ENCODE measurements around the gene ENGASE. TPM values are rescaled to one million over a fixed set of nuclear protein-coding genes. Genes with fewer than 3 reads are reported as not detected.
A peak's percentile ranks its signal among the peaks of the same experiment; 100 is the strongest.

ENGASE gene
- total RNA-seq, 1 donor from 2014 or later, result 16.8 TPM

DNA sequence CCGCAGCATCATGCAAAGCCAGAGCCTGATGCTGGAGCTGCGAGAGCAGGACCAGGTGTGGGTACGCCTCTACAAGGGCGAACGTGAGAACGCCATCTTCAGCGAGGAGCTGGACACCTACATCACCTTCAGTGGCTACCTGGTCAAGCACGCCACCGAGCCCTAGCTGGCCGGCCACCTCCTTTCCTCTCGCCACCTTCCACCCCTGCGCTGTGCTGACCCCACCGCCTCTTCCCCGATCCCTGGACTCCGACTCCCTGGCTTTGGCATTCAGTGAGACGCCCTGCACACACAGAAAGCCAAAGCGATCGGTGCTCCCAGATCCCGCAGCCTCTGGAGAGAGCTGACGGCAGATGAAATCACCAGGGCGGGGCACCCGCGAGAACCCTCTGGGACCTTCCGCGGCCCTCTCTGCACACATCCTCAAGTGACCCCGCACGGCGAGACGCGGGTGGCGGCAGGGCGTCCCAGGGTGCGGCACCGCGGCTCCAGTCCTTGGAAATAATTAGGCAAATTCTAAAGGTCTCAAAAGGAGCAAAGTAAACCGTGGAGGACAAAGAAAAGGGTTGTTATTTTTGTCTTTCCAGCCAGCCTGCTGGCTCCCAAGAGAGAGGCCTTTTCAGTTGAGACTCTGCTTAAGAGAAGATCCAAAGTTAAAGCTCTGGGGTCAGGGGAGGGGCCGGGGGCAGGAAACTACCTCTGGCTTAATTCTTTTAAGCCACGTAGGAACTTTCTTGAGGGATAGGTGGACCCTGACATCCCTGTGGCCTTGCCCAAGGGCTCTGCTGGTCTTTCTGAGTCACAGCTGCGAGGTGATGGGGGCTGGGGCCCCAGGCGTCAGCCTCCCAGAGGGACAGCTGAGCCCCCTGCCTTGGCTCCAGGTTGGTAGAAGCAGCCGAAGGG is 26.4 kb upstream of the ENGASE start:
- TF ChIP-seq CTCF (IDR thresholded peaks at IDR 0.05), result no peak
- Mint-ChIP-seq H3K27me3 (ENCODE audit: low read depth) (peaks cover 16% of the 10 kb centered on the region), H3K36me3 (ENCODE audit: low read depth) (peaks cover 8% of the 10 kb centered on the region), H3K4me1 (ENCODE audit: low read depth) (peaks cover 10% of the 10 kb centered on the region), H3K27ac (ENCODE audit: unreplicated experiment) (no peak overlapping the region), H3K4me3 (ENCODE audit: unreplicated experiment) (no peak overlapping the region), H3K9me3 (ENCODE audit: low read depth) (no peaks in the 10 kb centered on the region)
- peak; percentile 86 for DNase-seq (ENCODE audit: low spot score)

- peaks cover 6% of the 10 kb centered on the region for H3K9me3 Mint-ChIP-seq (ENCODE audit: low read depth)
- H3K36me3 Mint-ChIP-seq (ENCODE audit: low read depth), result peaks cover 8% of the 10 kb centered on the region
- no peak overlapping the region for H3K27ac Mint-ChIP-seq (ENCODE audit: unreplicated experiment)
- H3K4me3 Mint-ChIP-seq (ENCODE audit: unreplicated experiment), result no peak overlapping the region
- H3K27me3 Mint-ChIP-seq (ENCODE audit: low read depth), result peaks cover 16% of the 10 kb centered on the region
- no peak for TF ChIP-seq CTCF (IDR thresholded peaks at IDR 0.05)
- DNase-seq (ENCODE audit: low spot score), result peak; percentile 72
- peaks cover 17% of the 10 kb centered on the region for H3K4me1 Mint-ChIP-seq (ENCODE audit: low read depth)
These were observed 25.5 kb upstream of the ENGASE start for GRCh38 chr17:79048826-79049755.

DNA sequence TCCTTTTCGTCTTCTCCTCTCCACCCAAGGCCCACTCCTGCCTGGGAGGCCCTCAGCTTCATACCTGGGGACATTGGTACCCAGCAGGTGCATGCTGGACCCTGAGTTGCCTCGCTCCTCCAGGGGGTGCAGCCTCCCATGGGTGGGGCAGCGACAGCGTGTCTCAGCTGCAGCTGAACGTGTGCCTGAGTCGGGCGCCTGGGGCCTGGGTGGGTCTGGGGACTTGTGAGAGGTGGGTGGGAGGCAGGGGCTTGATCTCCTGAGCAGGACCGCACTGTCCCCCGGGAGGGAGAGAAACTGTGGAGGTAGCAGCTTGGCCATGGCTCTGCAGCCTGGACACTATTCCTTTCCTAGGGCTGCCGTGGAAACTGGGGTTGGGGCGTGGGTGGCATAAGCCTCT is 24.8 kb upstream of the ENGASE start:
- Mint-ChIP-seq H3K36me3 (ENCODE audit: low read depth) (peaks cover 6% of the 10 kb centered on the region), H3K9me3 (ENCODE audit: low read depth) (peaks cover 12% of the 10 kb centered on the region), H3K4me3 (ENCODE audit: unreplicated experiment) (no peak overlapping the region), H3K27ac (ENCODE audit: unreplicated experiment) (no peak overlapping the region), H3K27me3 (ENCODE audit: low read depth) (peaks cover 12% of the 10 kb centered on the region), H3K4me1 (ENCODE audit: low read depth) (peaks cover 22% of the 10 kb centered on the region)
- peak; percentile 86 for DNase-seq (ENCODE audit: low spot score)
- TF ChIP-seq CTCF (IDR thresholded peaks at IDR 0.05), result no peak

DNA sequence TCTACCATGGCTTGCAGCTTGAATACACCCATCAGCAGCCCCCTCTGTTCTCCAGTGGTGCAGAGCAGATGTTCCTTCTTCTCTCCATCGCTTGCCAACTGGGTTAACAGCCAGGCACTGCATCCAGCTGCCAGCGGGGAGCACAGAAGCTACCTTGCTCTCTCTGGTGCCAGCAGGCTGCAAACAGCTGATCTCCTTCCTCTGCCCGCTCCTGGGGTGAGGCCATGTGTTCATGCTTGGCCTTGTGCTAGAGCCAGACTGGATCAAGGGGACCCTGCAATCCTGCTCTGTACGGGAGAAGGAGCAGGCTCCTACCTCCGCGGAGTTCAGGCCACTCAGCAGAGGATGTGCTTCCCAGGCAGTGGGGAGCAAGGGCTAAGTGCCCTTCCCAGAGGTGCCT is 24.1 kb upstream of the ENGASE start:
- Mint-ChIP-seq H3K27ac (ENCODE audit: unreplicated experiment) (no peak overlapping the region), H3K27me3 (ENCODE audit: low read depth) (peaks cover 8% of the 10 kb centered on the region), H3K4me3 (ENCODE audit: unreplicated experiment) (no peak overlapping the region), H3K36me3 (ENCODE audit: low read depth) (peaks cover 6% of the 10 kb centered on the region), H3K9me3 (ENCODE audit: low read depth) (peaks cover 14% of the 10 kb centered on the region), H3K4me1 (ENCODE audit: low read depth) (peaks cover 29% of the 10 kb centered on the region)
- TF ChIP-seq CTCF (IDR thresholded peaks at IDR 0.05), result no peak
- peak; percentile 59 for DNase-seq (ENCODE audit: low spot score)

GRCh38 chr17:79051306-79051705 is 23.3 kb upstream of the ENGASE start:
- Mint-ChIP-seq H3K9me3 (ENCODE audit: low read depth) (peaks cover 14% of the 10 kb centered on the region), H3K4me3 (ENCODE audit: unreplicated experiment) (no peak overlapping the region), H3K36me3 (ENCODE audit: low read depth) (peaks cover 4% of the 10 kb centered on the region), H3K27me3 (ENCODE audit: low read depth) (peaks cover 2% of the 10 kb centered on the region), H3K27ac (ENCODE audit: unreplicated experiment) (no peak overlapping the region), H3K4me1 (ENCODE audit: low read depth) (peaks cover 23% of the 10 kb centered on the region)
- no peak for DNase-seq (ENCODE audit: low spot score)
- TF ChIP-seq CTCF (IDR thresholded peaks at IDR 0.05), result no peak
